Measurements from ENCODE around the gene STUM.
A peak's percentile ranks its signal among the peaks of the same experiment; 100 is the strongest.

STUM gene

DNA sequence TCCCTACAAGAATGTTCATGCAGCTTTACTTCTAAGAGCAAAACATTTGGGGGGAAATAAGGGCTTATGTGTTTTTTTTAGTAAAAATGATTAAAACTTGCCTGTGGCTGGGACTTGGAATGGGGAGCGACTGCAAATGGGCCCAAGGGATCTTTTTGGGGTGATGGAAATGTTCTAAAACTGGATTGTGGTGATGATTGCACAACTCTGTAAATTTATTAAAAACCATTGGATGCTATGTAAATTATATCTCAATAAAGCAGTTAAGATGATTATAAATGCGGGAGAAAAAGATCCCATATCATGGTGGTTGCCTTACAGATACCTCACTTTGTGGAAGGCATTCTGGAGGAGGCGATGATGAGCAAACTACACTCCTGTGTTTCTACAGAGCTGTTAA, 30.2 kb upstream of the STUM start:
- no peak for TF ChIP-seq CTCF (IDR thresholded peaks at IDR 0.05; ENCODE audit: insufficient read depth, missing control alignments)
- DNase-seq (ENCODE audit: insufficient read length, low spot score) (no peak), FAIRE-seq (no peak)

GRCh38 chr1:226519135-226519534, 29.4 kb upstream of the STUM start:
- DNase-seq (ENCODE audit: insufficient read length, low spot score) (no peak), FAIRE-seq (no peak)
- TF ChIP-seq CTCF (IDR thresholded peaks at IDR 0.05; ENCODE audit: insufficient read depth, missing control alignments), result no peak

DNA sequence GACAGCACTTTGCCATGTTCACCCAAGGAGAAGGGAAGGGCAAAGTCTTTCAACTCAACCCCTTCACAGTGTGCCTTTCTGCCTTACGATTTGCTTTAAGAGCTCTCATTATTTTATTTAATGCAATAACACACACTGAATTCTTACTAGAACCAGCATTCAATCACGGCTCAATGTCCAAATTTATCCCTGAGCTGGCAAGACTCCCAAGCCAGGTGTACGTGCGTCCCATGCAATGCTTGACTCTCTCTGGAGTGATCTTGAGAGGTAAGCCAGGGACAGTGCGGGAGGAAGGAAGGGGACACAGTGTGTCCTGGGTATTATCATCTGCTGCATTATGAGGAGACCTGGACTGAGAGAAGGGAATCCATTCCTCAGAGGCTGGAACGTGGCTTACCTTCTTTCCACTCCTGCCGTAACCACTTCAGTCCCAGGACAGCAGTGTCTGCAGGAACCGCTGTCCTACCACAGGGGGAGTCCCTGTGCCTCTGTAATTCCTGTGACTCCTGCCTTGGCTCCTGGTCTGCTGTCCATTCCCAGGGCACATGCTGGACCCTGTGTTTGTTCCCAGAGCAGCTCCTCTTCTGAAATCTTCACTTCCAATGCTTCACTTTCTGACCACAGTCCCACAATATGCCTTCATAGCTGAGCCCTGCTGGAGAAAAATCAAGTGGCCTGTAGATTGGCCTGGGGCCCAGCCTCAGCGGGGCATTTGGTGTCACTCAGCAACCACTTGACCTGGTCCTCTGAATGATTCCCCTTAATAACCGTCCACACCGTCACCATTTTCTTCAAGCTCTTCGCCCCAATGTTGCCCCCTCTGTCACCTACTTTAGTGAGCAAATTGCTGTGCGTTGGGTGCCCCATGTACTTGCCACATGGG, 28.6 kb upstream of the STUM start:
- TF ChIP-seq CTCF (IDR thresholded peaks at IDR 0.05; ENCODE audit: insufficient read depth, missing control alignments), result peak; percentile 2
- no peak for FAIRE-seq
- no peak for DNase-seq (ENCODE audit: insufficient read length, low spot score)

- no peak for FAIRE-seq
- TF ChIP-seq CTCF (IDR thresholded peaks at IDR 0.05; ENCODE audit: insufficient read depth, missing control alignments), result no peak
- no peak for DNase-seq (ENCODE audit: insufficient read length, low spot score)
These were observed 27.8 kb upstream of the STUM start for GRCh38 chr1:226520640-226521355.

GRCh38 chr1:226523646-226524406, 24.7 kb upstream of the STUM start:
- DNase-seq (ENCODE audit: insufficient read length, low spot score), result no peak
- no peak for FAIRE-seq
- no peak for TF ChIP-seq CTCF (IDR thresholded peaks at IDR 0.05; ENCODE audit: insufficient read depth, missing control alignments)

- DNase-seq (ENCODE audit: insufficient read length, low spot score) (no peak), FAIRE-seq (no peak)
- no peak for TF ChIP-seq CTCF (IDR thresholded peaks at IDR 0.05; ENCODE audit: insufficient read depth, missing control alignments)
These were observed 24.0 kb upstream of the STUM start for GRCh38 chr1:226524547-226524946.
